Femur (tissue), 1 donor: ENCODE results near the gene TNIK.

Experiments used
- DNase-seq: peaks from one replicate; pipeline ENCODE4 v3.0.0-alpha.2; 2017

Gene TNIK

DNA sequence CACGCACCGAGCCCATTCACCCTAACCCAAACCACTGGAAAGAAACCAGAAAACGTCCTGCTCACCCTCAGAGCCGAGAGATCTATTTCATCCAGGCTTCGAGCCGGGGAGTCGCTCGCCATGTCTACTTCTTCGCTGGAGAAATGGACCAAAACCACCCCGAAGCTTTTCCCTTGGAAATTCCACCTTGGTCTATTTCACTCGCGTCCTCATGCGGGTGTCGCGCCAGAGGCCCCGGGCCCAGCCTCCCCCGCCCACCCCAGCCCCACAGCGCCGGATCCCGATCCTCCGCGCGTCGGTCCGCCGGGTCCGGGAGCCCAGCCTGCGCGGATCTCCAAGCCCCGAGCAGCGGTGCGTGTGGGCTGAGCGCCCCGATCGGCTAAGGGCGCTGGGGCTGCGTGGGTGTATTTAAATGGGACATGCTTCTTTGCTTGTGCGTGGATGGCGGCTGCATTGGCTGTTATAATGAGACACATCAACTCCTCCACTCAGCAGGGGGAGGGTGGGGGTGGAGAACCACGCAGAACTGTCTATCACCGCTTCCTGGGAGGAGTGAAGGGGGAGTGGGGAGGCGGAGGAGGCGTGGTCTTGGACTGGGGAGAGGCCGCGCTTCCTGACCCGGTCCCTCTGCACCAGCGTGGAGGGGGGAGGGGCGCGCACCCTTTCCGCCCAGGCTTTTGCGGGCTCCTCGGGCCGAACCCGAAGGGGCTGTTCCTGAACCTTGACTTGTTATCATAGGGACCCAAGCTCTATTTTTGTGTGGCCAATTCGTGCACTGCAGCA is at the start of gene TNIK:
Gene TNIK, minus strand, starts transcription at position 464 of the 783 bp plus-strand sequence. Its CDS starts 342 bp downstream, at position 122.
- peak; percentile 94 for DNase-seq

DNA sequence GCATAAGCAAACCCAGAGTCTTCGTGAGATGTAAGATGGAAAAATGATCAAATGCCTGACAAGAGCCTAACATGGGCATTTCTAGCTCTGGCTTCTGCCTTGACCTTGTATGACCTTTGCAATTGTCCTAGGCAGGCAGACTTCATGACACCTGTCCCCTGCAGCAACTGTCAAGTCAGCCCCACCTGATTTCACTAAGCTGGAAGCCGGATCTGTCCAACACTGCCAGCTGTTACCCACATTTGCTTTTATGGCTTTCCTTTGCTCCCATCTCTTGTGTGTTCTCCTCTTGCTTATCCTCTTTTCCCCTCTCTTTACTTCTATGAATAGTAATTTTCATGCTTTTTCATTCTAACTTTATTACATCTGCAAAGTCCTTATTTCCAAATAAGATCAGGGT is 48.5 kb upstream of the TNIK start:
- peak; percentile 19 for DNase-seq

DNA sequence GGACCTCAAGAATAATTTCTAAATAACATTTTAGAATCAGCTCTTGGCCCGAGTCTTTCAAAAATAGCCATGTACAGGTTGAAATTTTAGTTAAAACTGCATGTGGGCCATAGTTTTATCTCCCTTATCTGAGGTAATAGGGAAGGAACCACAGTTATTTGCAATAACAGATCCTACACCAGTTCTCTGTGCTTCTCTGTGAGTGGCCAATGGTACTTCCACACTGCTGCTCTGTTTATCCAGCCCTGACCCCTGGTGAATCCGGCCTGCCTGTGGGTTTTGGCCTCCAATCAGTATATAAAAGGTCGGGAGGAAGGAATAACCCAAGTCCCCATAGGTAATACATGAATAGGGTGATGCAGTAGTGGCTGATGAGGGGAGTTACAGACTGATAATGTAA is 48.0 kb upstream of the TNIK start:
- DNase-seq, result no peak

DNA sequence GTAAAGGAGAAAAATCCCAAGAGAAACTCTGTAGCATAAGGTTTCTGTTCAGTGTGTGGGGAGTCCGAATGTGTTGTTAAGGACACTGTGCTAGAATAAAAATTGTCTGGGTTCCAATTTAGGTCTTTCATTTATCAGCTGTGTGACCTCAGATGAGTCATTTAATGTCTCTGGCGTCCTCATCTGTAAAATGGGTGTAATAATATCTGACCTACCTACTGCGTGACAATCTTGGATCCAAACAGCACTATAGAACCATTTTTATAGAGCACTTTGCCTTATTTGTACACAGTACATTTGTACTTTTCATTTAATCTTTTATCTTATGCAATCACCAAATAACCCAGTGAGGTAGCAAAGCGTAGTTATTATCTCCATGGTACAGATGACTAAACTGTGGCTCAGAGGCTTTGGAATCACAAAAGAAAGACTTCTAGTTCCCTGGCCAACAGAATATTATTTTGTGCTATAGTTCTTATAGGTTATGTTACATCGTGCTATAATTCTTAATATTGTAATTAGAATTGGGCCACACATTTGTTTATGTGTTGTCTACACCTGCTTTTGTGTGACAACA is 46.6 kb upstream of the TNIK start:
- DNase-seq, result no peak

DNA sequence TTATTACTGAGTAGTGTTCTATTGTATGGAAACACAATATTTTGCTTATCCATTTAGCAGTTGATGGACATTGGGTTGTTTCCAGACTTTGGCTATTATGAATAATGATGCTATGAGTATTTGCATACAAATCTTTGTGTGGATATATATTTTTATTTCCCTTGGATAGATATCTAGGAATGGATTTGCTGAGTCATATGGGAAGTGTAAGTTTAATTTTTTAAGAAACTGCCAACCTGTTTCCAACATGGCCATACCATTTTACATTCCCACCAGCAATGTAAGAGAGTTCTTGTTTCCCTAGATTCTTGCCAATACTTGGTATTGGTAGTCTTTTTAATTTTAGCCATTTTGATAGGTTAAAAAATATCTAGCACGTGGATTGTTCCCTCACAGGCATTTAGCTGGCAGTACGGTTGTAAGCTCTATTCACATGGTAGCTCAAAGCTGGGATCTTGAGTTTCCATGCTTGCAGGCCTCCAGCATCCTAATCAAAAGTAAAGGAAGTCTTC is 45.7 kb upstream of the TNIK start:
- no peak for DNase-seq

DNA sequence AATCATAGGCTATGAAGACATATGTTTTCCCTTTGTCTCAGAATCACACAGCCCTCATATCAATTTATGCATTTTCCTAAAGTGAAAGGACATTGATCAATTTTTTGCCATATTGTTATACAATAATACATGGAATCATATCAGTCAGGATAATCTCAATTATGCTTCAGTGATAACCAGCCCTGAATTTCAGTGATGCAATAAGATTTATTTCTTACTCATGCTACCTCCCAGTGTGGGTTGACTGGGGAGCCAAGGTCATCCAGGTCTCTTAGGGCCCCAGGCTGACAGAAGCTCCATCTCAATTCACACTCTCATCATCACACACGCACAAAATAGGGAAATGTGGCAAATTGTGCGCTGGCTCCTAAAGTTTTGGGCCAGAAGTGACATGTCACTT is 44.2 kb upstream of the TNIK start:
- DNase-seq, result no peak

DNA sequence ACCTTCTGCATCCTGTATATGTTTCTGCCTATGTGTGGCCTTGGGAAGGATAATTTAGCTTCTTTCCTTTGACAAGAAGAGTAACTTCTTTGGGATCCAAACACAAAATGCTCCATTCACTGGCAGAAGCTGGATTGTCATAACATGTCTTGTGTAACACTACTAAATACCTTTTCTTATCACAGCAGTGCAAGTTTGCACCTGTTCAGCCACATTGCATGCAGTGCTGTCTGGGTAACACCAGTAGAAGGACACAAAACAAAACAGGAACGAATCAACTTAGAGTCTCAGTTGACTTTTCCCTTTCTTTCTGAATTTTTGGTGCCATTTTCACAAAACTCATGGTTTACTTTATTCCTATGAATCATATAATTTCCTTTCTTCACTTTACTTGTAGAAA is 43.6 kb upstream of the TNIK start:
- DNase-seq, result no peak

DNA sequence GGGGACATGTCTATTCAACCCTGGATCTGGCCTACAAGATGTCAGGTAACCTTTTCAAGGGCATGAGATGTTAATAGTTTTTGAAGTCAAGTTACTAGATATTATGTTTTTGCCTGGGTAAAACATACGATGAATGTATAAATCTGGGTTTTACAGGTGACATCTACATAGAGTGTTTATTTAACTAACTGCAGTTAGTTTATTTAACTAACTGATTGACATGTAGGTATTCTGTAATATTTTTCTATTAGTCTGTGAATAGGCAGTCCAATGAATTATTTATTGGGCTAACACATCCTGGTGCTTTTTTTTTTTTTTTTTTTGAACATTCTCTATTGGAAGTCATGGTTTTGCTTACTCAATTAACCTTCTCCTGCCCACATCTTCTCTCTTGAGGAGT is 38.7 kb upstream of the TNIK start:
- DNase-seq, result no peak

DNA sequence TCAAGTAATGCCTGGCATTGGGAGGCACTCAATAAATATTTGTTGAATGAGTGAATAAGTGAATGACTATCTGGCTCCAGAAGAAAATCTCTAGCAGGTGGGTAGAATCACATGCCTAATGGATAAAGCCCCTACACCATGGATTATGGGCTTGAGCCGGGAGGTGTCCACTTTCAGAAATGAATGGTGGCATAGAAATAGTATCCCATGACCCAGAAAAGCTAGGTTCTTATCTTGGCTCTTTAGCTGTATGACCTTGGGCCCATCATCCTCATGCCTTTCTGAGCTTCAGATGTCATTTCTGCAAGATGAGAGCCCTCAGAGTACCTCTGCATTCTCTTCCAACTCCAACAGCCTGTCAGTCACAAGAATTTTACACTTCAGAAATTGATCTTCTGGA is 37.3 kb upstream of the TNIK start:
- no peak for DNase-seq

DNA sequence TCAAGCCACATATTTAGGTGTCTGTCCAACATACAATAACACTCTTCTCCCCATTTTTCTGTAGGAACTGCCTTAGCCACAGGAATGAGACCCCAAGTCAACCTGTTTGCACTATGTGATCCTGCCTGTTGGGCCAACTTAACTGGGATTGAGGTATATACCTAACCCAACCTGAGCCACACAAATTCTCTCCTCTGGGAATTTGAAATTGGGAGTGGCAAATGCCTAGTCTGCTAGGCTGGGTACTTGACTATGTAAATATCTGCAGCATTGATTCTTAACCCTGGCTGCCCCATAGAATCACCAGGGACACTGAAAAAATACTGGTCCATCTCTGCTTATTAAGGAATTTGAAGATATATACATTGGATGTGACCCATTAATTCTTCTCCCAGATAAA is 35.2 kb upstream of the TNIK start:
- DNase-seq, result no peak

DNA sequence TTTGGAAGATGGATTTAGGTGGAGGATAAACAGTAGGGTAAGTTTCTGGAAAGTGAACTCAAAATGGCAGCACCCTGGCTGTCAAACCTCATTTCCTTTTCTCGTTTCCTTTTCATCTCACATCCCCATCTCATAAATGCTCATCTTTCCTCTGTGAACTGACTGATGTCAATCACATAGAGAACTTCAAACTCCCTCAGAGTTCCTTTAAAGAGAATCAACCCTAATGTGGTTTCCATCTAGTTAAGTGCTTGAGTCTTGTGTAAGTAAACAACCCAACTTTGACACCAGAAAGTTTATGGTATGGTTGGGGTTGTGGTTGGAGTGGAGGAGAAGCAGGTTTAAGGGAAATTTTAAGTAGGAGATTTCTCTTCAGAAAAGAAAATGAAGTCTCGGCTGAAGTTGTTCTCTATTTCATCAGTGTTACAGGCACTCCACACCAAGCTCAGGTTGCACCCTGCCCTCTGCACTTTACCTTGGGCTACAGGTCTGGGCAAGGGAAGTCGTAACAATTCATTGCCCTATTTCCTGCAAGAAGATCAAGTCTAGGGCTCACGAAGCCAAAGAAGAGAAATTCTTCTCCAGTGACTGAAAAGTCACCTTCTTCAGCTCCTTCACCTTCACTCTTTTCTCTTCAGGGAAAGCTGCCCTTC is 34.4 kb upstream of the TNIK start:
- DNase-seq, result no peak

DNA sequence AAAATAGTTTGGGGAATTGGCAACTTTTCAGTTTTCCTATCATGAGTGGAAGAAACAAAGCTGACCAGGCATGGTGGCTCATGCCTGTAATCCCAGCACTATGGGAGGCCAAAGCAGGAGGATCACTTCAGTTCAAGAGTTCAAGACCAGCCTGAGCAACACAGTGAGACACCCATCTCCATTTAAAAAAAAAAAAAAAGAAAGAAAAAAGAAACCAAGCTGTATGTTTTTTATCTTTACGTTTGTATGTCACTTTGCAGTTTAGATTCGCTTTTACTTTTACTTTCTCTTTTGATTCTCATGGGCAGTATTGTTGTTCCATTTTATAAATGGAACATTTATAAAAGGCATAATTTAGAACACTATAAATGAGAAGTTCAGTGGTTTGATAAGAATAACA is 31.2 kb upstream of the TNIK start:
- DNase-seq, result no peak

DNA sequence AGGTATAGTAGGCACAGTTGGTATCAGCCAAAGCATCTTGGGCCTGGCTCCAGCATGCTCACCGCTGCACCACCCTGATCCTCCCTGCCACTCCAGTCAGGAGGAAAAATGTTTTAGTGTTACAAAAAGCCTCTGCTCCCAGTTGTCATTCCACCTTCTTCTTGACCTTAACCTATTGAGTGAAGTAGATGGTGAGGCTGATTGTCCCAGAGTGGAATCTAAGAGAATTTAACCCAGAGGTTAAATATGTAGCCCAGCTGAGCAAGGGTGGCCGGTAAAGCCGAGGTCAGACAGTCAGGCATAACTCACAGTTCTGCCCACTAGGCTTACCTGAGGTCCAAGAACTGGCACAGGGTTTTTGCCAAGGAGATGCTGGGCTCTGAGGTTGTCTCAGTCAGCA is 30.7 kb upstream of the TNIK start:
- DNase-seq, result no peak

DNA sequence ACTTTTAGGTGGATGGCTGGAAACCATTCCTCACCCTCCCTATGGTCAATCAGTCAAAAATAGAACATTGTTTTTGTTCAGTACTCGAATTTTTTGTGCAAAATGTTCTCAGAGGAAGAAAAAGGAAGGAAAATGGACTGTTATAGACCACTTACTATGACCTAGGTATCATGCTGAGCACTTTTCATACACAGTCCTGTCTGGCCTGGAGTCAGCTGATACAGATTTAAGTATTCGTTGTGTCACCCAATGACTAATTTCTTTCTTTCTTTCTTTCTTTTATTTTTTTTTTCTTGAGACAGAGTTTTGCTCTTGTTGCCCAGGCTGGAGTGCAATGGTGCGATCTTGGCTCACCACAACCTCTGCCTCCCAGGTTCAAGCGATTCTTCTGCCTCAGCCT is 29.1 kb upstream of the TNIK start:
- no peak for DNase-seq

DNA sequence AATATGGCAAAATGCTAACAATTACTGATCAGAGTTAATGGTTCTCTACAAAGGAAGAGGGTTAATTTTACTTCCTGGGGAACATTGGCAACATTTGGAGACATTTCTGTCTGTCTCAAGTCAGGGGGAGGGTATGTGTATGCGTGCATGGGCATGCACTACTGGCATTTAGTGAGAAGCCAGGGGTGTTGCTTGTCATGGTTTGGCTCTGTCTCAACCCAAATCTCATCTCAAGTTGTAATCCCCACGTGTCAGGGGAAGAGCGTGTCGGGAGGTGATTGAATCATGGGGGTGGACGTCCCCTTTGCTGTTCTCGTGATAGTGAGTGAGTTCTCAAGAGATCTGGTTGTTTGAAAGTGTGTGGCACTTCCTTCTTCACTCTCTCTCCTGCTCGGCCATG is 28.3 kb upstream of the TNIK start:
- no peak for DNase-seq

DNA sequence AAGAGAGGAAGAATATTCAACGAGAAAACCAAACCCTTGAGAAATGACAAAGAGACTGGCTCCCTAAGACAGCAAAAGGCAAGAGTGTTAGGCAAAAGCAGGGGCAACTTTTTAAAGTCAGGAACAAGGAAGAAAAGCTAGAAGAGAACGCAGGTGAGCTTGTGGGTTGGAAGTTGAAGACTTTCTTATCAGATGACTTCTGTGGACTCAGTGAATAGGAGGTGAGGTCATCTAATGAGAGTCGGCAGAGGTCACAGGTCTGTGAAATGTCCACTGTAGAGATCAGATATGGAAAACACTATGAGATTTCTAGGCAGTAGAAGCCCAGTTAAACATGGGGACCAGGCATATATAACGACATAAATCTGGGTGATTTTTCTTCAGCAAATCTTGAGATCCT is 27.2 kb upstream of the TNIK start:
- no peak for DNase-seq

DNA sequence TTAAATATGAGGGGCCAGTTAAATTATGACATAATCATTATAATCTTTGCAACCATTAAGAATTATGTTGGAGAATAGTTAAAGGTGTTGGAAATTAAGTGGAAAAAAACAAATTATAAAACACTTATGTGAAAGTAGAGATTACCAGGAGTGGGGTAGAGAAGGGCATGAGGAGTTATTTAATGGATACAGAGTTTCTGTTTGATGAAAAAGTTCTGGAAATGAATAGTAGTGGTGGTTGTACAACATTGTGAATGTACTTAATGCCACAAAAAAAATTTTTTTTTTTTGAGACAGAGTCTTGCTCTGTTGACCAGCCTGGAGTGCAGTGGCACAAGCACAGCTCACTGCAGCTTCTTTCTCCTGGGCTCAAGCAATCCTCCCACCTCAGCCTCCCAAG is 25.1 kb upstream of the TNIK start:
- DNase-seq, result no peak

DNA sequence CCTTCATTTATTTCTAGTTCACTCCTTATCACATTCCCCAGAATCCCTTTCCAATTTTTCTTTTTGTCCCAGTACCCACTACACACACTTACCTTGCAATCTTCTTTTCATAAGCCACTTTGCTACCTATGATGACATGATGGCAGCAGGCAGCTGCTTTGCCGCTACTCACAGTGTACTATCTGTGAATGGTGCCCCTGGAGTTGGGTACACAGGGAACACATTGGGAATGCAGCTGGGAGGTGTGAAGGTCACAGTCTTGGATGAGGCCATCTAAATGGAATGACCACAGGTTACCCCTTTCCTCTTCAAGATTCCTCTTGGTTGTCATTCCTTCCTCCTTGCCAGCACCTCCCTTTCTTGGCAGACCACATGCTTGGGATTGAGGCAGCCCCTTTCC is 20.8 kb upstream of the TNIK start:
- no peak for DNase-seq

DNA sequence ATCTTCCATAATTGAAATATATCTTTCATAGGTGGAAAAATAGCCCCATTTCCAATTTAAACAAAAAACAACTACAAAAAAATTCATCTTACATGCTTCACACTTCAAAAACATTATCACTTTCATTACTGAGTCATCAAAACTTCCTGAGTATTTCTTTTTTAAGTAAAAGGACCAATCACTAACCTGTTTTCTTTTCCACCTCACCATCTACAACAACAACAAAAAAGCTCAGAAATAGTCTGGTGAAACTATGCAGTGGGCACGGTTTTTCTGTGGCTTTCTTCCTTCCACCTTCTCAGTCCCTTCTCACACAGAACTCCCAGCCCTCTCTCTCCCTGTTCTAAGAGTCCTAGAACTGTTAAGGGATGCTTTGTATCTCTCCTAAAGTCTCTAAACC is 20.3 kb upstream of the TNIK start:
- DNase-seq, result no peak

DNA sequence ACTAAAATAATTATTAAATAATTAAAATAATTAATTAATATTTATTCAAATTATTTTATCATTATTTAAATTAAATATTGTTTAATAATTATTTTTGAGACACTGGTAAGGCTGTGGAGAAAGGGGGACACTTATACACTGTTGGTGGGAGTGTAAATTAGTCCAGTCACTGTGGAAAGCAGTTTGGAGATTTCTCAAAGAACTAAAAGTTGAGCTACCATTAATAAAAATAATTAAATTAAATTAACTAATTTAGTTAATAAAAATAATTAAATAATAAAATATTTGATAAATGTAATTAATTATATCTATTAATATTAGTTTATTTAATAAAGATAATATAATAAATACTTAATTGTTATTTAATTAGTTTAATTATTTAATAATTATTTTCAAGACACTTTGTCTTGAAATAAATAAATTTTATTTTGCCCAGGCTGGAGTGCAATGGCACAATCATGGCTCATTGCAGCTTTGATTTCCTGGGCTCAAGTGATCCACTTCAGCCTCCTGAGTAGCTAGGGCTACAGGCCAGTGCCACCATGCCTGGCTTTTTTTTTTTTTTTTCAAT is 16.4 kb upstream of the TNIK start:
- no peak for DNase-seq

DNA sequence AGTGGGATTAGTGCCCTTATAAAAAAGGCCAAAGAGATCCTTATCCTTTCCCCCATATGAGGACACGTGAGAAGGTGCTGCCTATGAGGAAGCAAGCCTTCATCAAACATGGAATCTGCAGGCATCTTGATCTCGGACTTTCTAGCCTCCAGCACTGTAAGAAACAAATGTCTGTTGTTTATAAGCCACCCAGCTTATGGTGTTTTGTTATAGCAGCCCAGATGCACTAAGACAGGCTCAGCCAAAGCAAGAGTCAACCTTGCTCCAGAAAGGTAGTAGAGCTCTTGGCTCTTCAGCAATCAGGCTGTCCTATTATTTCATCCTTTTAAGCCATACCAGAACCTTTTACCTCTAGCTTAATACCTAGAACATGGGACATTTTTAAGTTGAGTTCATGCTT is 12.3 kb upstream of the TNIK start:
- DNase-seq, result no peak

DNA sequence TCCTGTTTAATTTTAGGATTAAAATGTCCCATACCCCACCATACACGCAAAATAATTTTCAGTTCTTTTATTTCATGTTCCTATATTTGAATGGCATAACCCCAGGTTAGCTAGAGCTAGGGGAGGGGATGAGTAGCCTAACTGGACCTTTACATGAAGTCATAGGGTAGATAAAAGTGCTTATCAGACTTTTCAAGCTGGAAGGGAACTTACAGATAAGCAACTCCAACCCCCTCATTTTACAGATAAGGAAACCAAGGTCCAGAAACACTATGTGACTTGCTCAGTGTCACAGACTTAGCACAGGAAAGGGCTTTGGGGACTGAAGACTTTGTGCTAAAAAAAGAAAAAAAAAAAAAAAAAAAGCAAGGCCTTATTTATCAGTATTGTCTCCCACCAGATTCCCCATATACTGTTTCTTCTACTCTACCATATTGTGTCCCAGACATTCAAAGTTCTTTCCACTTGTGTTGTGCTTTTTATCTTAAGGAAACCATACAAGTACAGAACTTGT is 10.6 kb upstream of the TNIK start:
- DNase-seq, result no peak

DNA sequence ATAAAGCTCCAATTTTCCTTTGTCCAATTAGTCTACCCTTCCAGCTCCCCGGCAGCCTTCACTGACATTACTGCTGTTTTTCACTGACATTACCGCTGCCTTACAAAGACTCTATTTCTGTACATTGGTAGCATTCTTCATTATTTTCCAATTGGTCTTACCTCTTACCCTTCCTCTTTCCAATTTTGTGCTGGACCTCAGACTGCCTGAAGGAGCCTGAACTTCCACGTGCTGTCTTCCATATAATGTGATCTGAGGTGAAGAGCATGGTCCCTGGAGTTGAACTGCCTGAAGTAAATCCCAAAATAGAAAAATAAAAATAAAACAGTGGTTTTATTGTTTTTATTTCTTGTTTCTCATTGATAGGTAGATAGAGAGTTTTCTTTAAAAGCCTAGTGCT is 9.2 kb upstream of the TNIK start:
- no peak for DNase-seq
